Measurements from ENCODE around the gene ALKBH2.

Gene ALKBH2

GRCh38 chr12:109113661-109114321 lies 20.5 kb upstream of the ALKBH2 start:
- DNase-seq: no peak

- no peak for DNase-seq
These were observed 19.6 kb upstream of the ALKBH2 start for GRCh38 chr12:109112720-109113465.

DNA sequence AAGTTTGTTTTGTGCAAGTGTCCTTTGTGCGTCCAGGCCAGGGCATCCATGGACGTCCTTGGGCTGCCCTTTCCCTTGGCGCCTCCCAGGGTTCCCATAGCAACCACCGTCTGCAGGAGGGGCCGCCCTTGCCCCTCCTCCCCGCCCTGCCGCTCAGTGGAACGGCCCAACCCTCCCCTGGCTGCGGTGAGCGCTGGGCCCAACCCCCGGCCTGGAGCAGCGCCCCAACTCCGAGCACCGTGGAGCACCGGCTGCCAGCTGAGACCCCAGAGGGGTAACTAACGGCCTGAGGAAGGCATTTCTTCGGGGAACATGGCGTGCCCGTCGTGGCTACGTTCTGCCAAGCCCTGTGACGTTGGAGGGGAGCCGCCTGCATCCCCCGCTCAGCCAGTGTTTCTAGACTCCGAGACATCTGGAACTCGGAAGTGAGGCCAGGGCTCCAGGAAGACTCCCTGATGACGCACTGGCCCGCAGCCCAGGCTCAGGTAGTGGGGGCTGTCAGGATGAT lies 17.8 kb upstream of the ALKBH2 start:
- DNase-seq: peak; percentile 52 to 56

GRCh38 chr12:109109746-109110350 lies 16.6 kb upstream of the ALKBH2 start:
- DNase-seq: no peak

DNA sequence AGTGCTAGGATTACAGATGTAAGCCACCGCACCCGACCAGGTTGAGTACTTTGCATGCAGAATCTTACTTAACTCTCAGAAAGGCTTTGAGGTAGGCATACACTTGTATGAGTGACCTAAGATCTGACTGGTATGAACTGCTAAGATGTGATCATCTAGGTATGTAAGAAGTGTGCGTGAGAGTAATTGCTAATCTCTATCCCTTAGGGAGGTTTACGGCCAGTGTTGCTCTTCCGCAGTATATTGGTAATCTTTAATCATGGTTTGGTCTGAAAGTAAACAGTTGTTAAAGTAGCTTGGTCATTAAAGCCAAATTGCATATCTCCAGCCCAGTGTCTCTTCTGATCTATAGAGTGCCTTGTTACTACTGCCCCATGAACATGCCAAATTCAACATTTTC lies 11.9 kb upstream of the ALKBH2 start:
- DNase-seq: no peak

DNA sequence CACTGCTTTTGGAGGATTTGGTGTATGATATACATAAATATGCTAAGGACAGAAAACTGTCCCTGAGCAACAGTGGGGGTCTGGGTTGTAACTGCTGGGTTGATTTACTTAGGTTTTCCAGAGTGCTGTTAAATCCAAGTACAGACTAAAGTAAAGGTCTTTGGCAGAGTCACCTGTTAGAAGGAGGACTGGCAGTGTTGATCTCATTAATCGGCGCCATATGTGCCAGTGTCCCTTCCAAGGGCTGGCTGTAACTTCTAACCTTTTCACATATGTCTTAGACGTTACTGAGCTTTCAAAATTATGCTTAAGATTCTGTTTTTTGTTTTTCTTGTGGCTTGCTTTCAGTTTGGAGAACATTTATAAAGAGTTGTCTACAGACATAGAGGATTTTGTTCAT lies 9.2 kb upstream of the ALKBH2 start:
- DNase-seq: no peak

DNA sequence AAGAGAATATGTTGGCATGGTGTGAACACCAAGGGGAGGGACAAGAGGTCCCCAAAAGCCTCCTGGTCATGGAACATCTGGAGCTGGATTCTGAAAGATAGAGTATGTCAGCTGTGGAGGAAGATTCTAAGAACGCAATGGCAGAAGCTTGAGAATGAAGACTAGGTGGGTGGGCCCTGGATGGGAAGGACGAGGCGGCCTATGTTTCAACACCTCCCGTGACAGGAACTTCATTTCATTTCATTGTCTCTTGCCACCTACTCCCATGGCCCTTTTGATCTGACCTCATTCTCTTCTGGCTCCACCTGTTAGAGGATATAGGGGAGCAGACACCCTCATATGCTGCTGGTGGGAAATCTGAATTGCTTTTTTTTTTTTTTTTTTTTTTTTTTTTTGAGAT lies 7.5 kb upstream of the ALKBH2 start:
- DNase-seq: no peak

GRCh38 chr12:109099431-109100020 lies 6.3 kb upstream of the ALKBH2 start:
- DNase-seq: peak in 1 of 2 donors; percentile 35

DNA sequence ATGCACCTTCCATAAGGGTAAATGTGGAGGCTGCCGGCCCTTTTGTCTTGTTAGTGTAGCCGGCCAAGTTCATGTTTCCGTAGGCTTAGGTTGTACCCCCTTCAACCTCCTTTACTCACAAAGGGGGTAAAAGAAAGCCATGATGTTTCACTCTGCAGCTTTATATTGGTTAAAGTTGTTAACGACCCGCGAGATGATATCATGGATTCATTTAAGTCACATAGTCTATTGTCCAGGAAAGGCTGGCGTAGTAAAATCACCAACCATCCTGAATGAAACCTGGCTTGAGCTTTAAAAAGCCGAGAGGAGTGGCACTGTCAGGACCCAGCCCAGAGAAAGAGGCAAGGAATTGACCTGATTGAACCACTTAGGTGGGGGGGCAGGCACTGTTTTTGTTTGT lies 5.4 kb upstream of the ALKBH2 start:
- DNase-seq: no peak

- DNase-seq: no peak
These were observed 4.9 kb upstream of the ALKBH2 start for GRCh38 chr12:109098183-109098604.

DNA sequence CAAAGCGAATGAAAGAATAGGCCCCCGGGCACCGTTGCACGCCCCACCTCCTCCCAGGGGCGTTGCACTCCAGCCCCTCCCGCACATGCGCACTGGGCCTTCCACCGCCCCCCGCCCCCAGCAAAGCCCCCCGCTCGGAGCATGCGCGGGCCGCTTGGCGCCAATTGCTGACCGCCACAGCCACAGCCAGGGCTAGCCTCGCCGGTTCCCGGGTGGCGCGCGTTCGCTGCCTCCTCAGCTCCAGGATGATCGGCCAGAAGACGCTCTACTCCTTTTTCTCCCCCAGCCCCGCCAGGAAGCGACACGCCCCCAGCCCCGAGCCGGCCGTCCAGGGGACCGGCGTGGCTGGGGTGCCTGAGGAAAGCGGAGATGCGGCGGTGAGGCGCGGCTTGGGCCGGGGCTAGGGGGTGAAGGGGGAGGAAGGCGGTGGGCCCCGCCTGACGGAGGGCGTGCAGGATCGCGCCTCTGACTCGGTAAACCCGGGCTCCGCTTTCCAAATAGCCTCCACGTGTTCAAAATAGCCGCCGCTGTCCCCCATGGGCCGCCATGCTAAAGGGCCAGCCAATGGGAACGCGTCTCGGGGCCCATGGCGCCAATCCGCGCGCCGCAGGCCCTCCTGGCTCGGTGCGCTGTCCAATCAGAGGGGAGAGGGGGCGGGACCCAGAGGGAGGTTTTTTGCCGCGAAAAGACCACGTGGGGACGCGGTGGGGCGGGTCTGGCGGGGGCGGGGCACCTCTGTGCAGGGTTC lies 4.3 kb upstream of the ALKBH2 start, which contains the start of gene UNG:
Gene UNG, plus strand, starts transcription at position 163 of the 748 bp plus-strand sequence. Its CDS starts 83 bp downstream, at position 246.
- peak; percentile 96 to 97 for DNase-seq

- no peak for DNase-seq
These were observed 3.8 kb upstream of the ALKBH2 start for GRCh38 chr12:109097140-109097434.

GRCh38 chr12:109092497-109093021 lies 713 bp downstream of the ALKBH2 start:
- no peak for DNase-seq

DNA sequence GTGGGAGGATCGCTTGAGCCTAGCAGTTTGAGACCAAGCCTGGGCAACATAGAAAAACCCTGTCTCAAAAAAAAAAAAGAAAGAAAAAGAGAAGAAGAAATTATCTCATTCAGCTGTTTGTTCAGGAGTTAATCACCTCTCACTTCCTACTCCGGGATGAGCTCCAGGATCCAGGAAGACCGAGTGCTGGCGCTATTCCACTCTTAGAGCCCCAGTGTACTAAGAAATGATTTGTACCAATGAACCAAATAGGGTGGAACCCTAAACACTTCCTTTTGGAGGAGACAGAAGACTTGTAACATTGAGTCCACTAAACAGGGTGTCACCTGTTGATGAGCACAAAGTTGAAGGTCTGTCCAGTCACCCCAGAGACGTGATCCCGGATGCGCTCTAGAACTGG lies 3.6 kb downstream of the ALKBH2 start:
- no peak for DNase-seq

- DNase-seq: no peak
These were observed 4.5 kb downstream of the ALKBH2 start for GRCh38 chr12:109088818-109089217.

- no peak for DNase-seq
These were observed 6.0 kb downstream of the ALKBH2 start for GRCh38 chr12:109087250-109087649.

DNA sequence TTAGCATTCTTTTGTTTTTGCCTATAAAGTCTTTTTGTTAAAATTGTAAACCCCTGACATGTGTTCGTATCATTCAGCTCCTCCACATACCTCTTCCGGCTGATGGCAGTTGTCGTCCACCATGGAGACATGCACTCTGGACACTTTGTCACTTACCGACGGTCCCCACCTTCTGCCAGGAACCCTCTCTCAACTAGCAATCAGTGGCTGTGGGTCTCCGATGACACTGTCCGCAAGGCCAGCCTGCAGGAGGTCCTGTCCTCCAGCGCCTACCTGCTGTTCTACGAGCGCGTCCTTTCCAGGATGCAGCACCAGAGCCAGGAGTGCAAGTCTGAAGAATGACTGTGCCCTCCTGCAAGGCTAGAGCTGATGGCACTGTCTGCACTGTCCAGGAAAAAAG lies 7.7 kb downstream of the ALKBH2 start:
- DNase-seq: no peak

GRCh38 chr12:109084425-109084824 lies 8.8 kb downstream of the ALKBH2 start:
- DNase-seq: no peak

DNA sequence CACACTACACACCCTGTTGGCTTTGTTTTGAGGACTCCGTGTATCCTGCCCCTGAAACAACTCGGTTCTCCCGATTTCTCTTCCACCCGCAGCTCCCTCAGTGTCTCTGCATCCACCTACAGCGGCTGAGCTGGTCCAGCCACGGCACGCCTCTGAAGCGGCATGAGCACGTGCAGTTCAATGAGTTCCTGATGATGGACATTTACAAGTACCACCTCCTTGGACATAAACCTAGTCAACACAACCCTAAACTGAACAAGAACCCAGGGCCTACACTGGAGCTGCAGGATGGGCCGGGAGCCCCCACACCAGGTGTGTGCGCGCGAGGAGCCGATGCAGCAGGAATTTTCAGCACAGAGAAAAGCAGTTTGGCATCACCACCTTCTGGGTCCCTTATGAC lies 10.5 kb downstream of the ALKBH2 start:
- DNase-seq: no peak

- no peak for DNase-seq
These were observed 18.4 kb downstream of the ALKBH2 start for GRCh38 chr12:109074866-109075265.

GRCh38 chr12:109069307-109070271 lies 23.7 kb downstream of the ALKBH2 start:
- no peak for DNase-seq

GRCh38 chr12:109065853-109066193 lies 27.4 kb downstream of the ALKBH2 start:
- DNase-seq: no peak

Measured in CD4-positive, alpha-beta T cell treated with Interleukin-4 for 1 hour (primary cell).